PC-3 (cell line): ENCODE data around the gene SYK. TPM values are rescaled to one million over a fixed set of nuclear protein-coding genes. Genes with fewer than 3 reads are reported as not detected.

Experiments
- ATAC-seq: fragments of 200-7000 bp; cut with Tn5 transposase; 2 replicates; pipeline ENCODE4 v1.9.1; 2020; ENCODE audit warnings: mild to moderate bottlenecking, moderate library complexity
- BruUV-seq: library from RNA; stranded (reverse); fragments of 400-500 nt; replicated peaks from 2 replicates; lab custom pipeline; 2021; lab: Mats Ljungman, UMichigan
- CTCF ChIA-PET: fragments of 300-600 bp; sonication (Branson Sonifier 250); formaldehyde crosslinking; loops from one replicate; lab custom pipeline; 2022; ENCODE audit warnings: antibody characterized with exemption; lab: Charles Lee
- POLR2A ChIA-PET: fragments of 300-600 bp; sonication (Branson Sonifier 250); formaldehyde crosslinking; loops from one replicate; lab custom pipeline; 2022; ENCODE audit warnings: antibody characterized with exemption; ENCODE audit not compliant: unreplicated experiment; lab: Charles Lee
- DNase-seq: peaks from one replicate; pipeline ENCODE4 v3.0.0-alpha.2; 2015
- H2AFZ ChIP-seq: fragments of 300-600 bp; sonication (generic); 2 replicates; pipeline ENCODE4 v1.6.0; 2016; ENCODE audit warnings: antibody characterized with exemption, low read length
- H3F3A ChIP-seq: fragments of 300-600 bp; sonication (generic); one replicate; pipeline ENCODE4 v1.6.0; 2017; ENCODE audit warnings: antibody characterized with exemption, low read length, control low read depth, mild to moderate bottlenecking; ENCODE audit not compliant: unreplicated experiment
- H3K27ac ChIP-seq: fragments of 300-600 bp; sonication (generic); 2 replicates; pipeline ENCODE4 v1.5.1; 2016; ENCODE audit warnings: mild to moderate bottlenecking, low read length
- H3K27me3 ChIP-seq: fragments of 300-600 bp; sonication (generic); 2 replicates; pipeline ENCODE4 v1.6.1; 2016; ENCODE audit warnings: low read length, mixed read lengths
- H3K36me3 ChIP-seq: fragments of 300-600 bp; sonication (generic); 2 replicates; pipeline ENCODE4 v1.6.1; 2016; ENCODE audit warnings: low read depth, mixed run types, low read length, mixed read lengths
- H3K4me1 ChIP-seq: fragments of 300-600 bp; sonication (generic); 2 replicates; pipeline ENCODE4 v1.5.1; 2016; ENCODE audit warnings: low read length; ENCODE audit not compliant: insufficient read depth
- H3K4me2 ChIP-seq: fragments of 300-600 bp; sonication (generic); 2 replicates; pipeline ENCODE4 v1.6.0; 2016; ENCODE audit warnings: low read length
- H3K4me3 ChIP-seq: fragments of 300-600 bp; sonication (generic); 2 replicates; pipeline ENCODE4 v1.5.1; 2016; ENCODE audit warnings: mild to moderate bottlenecking, low read length, mixed read lengths
- H3K79me2 ChIP-seq: fragments of 300-600 bp; sonication (generic); 2 replicates; pipeline ENCODE4 v1.6.1; 2017; ENCODE audit warnings: low read length, mixed read lengths
- H3K9ac ChIP-seq: fragments of 300-600 bp; sonication (generic); 2 replicates; pipeline ENCODE4 v1.6.0; 2016; ENCODE audit warnings: mild to moderate bottlenecking, low read length
- H3K9me2 ChIP-seq: fragments of 300-600 bp; sonication (generic); replicated peaks from 2 replicates; pipeline ENCODE4 v1.6.1; 2016; ENCODE audit warnings: mixed run types, low read length, mixed read lengths
- H3K9me3 ChIP-seq: fragments of 300-600 bp; sonication (generic); 2 replicates; pipeline ENCODE4 v1.6.1; 2016; ENCODE audit warnings: low read length, mixed read lengths
- H4K20me1 ChIP-seq: fragments of 300-600 bp; sonication (generic); 2 replicates; pipeline ENCODE4 v1.6.1; 2016; ENCODE audit warnings: low read length, mixed read lengths
- EZH2 ChIP-seq: fragments of 300-600 bp; sonication (generic); IDR thresholded peaks from one replicate; pipeline ENCODE4 v1.6.1; 2017; ENCODE audit warnings: antibody characterized with exemption, mild to moderate bottlenecking, low read length; ENCODE audit not compliant: unreplicated experiment
- EZH2phosphoT487 ChIP-seq: fragments of 300-600 bp; sonication (generic); IDR thresholded peaks from 2 replicates; pipeline ENCODE4 v1.6.1; 2018; ENCODE audit warnings: mild to moderate bottlenecking, antibody characterized with exemption, low read length, borderline replicate concordance
- intact Hi-C: fragments of 100-400 bp; cut with micrococcal nuclease; formaldehyde crosslinking; loops from 2 replicates; pipeline ENCODE4 v1.9.0; 2023
- total RNA-seq: library from RNA; depleted of rRNA; stranded (reverse); fragments of >200 nt; gene quantifications from 2 replicates; pipeline ENCODE4 v1.2.3, GENCODE V29; 2014; rRNA removed
- TF ChIP-seq, protein P1 (sequence below): fragments of 300-600 bp; sonication (generic); conservative IDR thresholded peaks from 2 replicates; pipeline ENCODE4 v1.5.1; 2017; ENCODE audit warnings: antibody characterized with exemption, low read depth, mild to moderate bottlenecking, low read length

SYK gene
- total RNA-seq, 1 experiment from 2014 or later = 12.9 TPM

DNA sequence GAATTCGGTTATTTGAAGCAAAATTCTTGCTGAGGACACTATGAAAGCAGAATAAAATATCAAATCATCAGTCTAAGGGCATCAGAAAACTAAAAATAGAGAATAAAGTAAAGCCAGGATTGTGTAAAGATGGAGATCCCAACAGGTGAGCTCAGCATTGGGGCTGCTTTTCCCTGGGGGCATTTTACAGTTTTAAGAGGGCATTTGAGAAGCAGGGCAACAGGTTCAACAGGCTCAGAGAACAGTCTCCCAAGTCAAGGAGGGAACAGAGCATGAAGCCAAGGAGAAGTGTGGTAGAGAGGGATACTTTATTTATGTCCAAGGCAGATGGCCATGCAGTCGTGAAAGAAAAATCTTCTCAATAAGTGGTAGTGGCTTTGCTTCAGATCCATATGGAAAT lies 145.4 kb downstream of the SYK start:
- H3F3A ChIP-seq = no peaks in the 10 kb centered on the region
- CTCF ChIA-PET = no interaction called here

More for the DNA sequence above, 145.4 kb downstream of the SYK start:
- intact Hi-C loops = no loop called here
- Histone ChIP-seq H3K27me3 (no peaks in the 10 kb centered on the region), H3K79me2 (no peaks in the 10 kb centered on the region), H3K9me2 (no peaks in the 10 kb centered on the region), H3K4me2 (no peak overlapping the region), H3K9ac (no peak overlapping the region), H3K4me3 (no peak overlapping the region), H3K27ac (no peak overlapping the region), H4K20me1 (no peaks in the 10 kb centered on the region), H3K9me3 (no peaks in the 10 kb centered on the region), H3K4me1 (peaks cover 19% of the 10 kb centered on the region), H2AFZ (no peak overlapping the region), H3K36me3 (no peaks in the 10 kb centered on the region)
- no peak for ATAC-seq
- DNase-seq = peak; percentile 68
- TF ChIP-seq EZH2phosphoT487 (no peak), EZH2 (no peak)
- TF ChIP-seq, protein P1, sequence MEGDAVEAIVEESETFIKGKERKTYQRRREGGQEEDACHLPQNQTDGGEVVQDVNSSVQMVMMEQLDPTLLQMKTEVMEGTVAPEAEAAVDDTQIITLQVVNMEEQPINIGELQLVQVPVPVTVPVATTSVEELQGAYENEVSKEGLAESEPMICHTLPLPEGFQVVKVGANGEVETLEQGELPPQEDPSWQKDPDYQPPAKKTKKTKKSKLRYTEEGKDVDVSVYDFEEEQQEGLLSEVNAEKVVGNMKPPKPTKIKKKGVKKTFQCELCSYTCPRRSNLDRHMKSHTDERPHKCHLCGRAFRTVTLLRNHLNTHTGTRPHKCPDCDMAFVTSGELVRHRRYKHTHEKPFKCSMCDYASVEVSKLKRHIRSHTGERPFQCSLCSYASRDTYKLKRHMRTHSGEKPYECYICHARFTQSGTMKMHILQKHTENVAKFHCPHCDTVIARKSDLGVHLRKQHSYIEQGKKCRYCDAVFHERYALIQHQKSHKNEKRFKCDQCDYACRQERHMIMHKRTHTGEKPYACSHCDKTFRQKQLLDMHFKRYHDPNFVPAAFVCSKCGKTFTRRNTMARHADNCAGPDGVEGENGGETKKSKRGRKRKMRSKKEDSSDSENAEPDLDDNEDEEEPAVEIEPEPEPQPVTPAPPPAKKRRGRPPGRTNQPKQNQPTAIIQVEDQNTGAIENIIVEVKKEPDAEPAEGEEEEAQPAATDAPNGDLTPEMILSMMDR = no peak
- BruUV-seq = no TSS peak
- POLR2A ChIA-PET = interaction anchor here (0.6 kb wide), 1 partner anchor 185 kb away, joined by 4 read pairs; no protein-coding TSS in a partner anchor

Other genes starting within 250 kb of the SYK start
- not detected in 2 replicates for gene DIRAS2, start 159.0 kb upstream of the SYK start, total RNA-seq